ENCODE data around the gene PLEKHH1.

GRCh38 chr14:67569651-67570290 lies 36.7 kb downstream of the PLEKHH1 start:
- TF ChIP-seq POLR2A (IDR thresholded peaks at IDR 0.05; ENCODE audit: low read depth, low read length) (no peak), POLR2AphosphoS5 (IDR thresholded peaks at IDR 0.05; ENCODE audit: low read depth, low read length) (no peak)
